Fibroblast of mammary gland (primary cell): ENCODE measurements around the gene IFT22.
"Not testable (repeated sequence)": the region's sequence is repeated elsewhere in the genome, so short reads cannot be mapped to it uniquely, and the experiment has no call there.

Experiments used
- DNase-seq: peaks from one replicate; pipeline ENCODE4 v3.0.0-alpha.2; 2010; ENCODE audit warnings: low read depth
- H3K4me3 ChIP-seq: 2 replicates; pipeline ENCODE4 v1.5.1; 2011; ENCODE audit warnings: low read depth, mild to moderate bottlenecking, low read length, moderate library complexity; ENCODE audit not compliant: control insufficient read depth
- CTCF ChIP-seq: conservative IDR thresholded peaks from 2 replicates; pipeline ENCODE4 v1.5.1; 2011; ENCODE audit warnings: low read depth, low read length, inconsistent platforms; ENCODE audit not compliant: control insufficient read depth, insufficient read depth

The IFT22 gene

GRCh38 chr7:101363196-101363733 is 41.7 kb upstream of the IFT22 start:
- no peak for DNase-seq
- no peak overlapping the region for H3K4me3 ChIP-seq
- TF ChIP-seq CTCF: no peak

GRCh38 chr7:101362334-101363195 is 41.0 kb upstream of the IFT22 start, which contains the start of gene COL26A1:
Gene COL26A1 (plus strand): TSS chr7:101362875. CDS start chr7:101363033, 158 bp downstream.
- no peak for DNase-seq
- no peak within 1 kb of the TSS for H3K4me3 ChIP-seq
- no peak for TF ChIP-seq CTCF

GRCh38 chr7:101357433-101357832 is 35.8 kb upstream of the IFT22 start:
- DNase-seq: no peak
- H3K4me3 ChIP-seq: no peak overlapping the region
- no peak for TF ChIP-seq CTCF

GRCh38 chr7:101352920-101353308 is 31.3 kb upstream of the IFT22 start:
- H3K4me3 ChIP-seq: no peak overlapping the region
- no peak for DNase-seq
- TF ChIP-seq CTCF: no peak

- H3K4me3 ChIP-seq, DNase-seq: not testable (repeated sequence)
Observed at GRCh38 chr7:101349300-101349699, 27.7 kb upstream of the IFT22 start.

GRCh38 chr7:101348456-101349067 is 26.9 kb upstream of the IFT22 start:
- DNase-seq, H3K4me3 ChIP-seq: not testable (repeated sequence)

GRCh38 chr7:101347477-101347876 is 25.9 kb upstream of the IFT22 start:
- no peak for TF ChIP-seq CTCF
- no peak overlapping the region for H3K4me3 ChIP-seq
- no peak for DNase-seq
